ENCODE measurements around the gene SMNDC1. TPM values are rescaled to one million over a fixed set of nuclear protein-coding genes. Genes with fewer than 3 reads are reported as not detected.

SMNDC1 gene
- total and polyA plus RNA-seq, 2 experiments from 2014 or later = 13.5 to 24.9 TPM

GRCh38 chr10:110310741-110311140, 6.0 kb upstream of the SMNDC1 start:
- H3K36me3 ChIP-seq = no peaks in the 10 kb centered on the region

DNA sequence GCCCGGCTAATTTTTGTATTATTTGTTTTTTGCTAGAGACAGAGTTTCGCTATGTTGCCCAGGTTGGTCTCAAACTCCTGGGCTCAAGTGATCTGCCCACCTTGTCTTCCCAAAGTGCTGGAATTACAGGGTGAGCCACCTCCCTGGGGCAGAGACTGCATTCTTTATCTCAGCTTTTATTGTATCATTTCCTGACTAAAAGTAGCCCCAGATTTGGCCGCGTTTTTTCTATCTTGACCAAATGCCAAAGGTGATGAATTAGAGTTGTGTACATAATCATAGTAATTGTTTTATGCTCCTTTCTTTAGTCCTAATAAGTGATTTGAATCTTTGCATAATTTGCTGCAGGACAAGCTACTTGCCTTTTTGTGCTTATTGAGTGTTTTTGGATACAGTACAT, 3.1 kb upstream of the SMNDC1 start:
- peaks cover 4% of the 10 kb centered on the region for H3K36me3 ChIP-seq
- peak in 1 of 2 donors; percentile 40 for DNase-seq (ENCODE audit: low read depth in 1 of 2, low spot score in 1 of 2)
- H3K9me3 ChIP-seq (ENCODE audit: low read depth) = no peaks in the 10 kb centered on the region
- no peak overlapping the region for H3K27ac ChIP-seq
- H3K4me1 ChIP-seq (ENCODE audit: low read depth) = peaks cover 19% of the 10 kb centered on the region
- no peaks in the 10 kb centered on the region for H3K27me3 ChIP-seq
- no peak for TF ChIP-seq CTCF (IDR thresholded peaks at IDR 0.05; ENCODE audit: low read depth, low read length)
- no peak overlapping the region for H3K4me3 ChIP-seq

More at GRCh38 chr10:110310741-110311140, 6.0 kb upstream of the SMNDC1 start:
- Histone ChIP-seq H3K27me3 (no peaks in the 10 kb centered on the region), H3K4me3 (no peak overlapping the region), H3K27ac (no peak overlapping the region), H3K9me3 (ENCODE audit: low read depth) (no peaks in the 10 kb centered on the region), H3K4me1 (ENCODE audit: low read depth) (peaks cover 12% of the 10 kb centered on the region)
- DNase-seq (ENCODE audit: low read depth in 1 of 2, low spot score in 1 of 2) = peak in 1 of 2 donors; percentile 13
- TF ChIP-seq CTCF (IDR thresholded peaks at IDR 0.05; ENCODE audit: low read depth, low read length) = no peak

- Histone ChIP-seq H3K4me1 (ENCODE audit: low read depth) (peaks cover 14% of the 10 kb centered on the region), H3K27me3 (no peaks in the 10 kb centered on the region), H3K4me3 (no peak overlapping the region), H3K9me3 (ENCODE audit: low read depth) (no peaks in the 10 kb centered on the region), H3K36me3 (peaks cover 15% of the 10 kb centered on the region), H3K27ac (peak overlapping the region; percentile 99)
- no peak for DNase-seq (ENCODE audit: low read depth in 1 of 2, low spot score in 1 of 2)
- TF ChIP-seq CTCF (IDR thresholded peaks at IDR 0.05; ENCODE audit: low read depth, low read length) = no peak
Measured at GRCh38 chr10:110306452-110306768, 1.7 kb upstream of the SMNDC1 start.

- TF ChIP-seq CTCF (IDR thresholded peaks at IDR 0.05; ENCODE audit: low read depth, low read length) = peak; percentile 62
- H3K4me1 ChIP-seq (ENCODE audit: low read depth) = peaks cover 14% of the 10 kb centered on the region
- no peaks in the 10 kb centered on the region for H3K27me3 ChIP-seq
- peaks cover 16% of the 10 kb centered on the region for H3K36me3 ChIP-seq
- H3K4me3 ChIP-seq = no peak overlapping the region
- peak overlapping the region; percentile 99 for H3K27ac ChIP-seq
- no peaks in the 10 kb centered on the region for H3K9me3 ChIP-seq (ENCODE audit: low read depth)
- peak; percentile 64 to 89 for DNase-seq (ENCODE audit: low read depth in 1 of 2, low spot score in 1 of 2)
Measured at GRCh38 chr10:110305767-110306451, 1.2 kb upstream of the SMNDC1 start.

GRCh38 chr10:110304394-110304779, 333 bp downstream of the SMNDC1 start:
- H3K4me1 ChIP-seq (ENCODE audit: low read depth) = peaks cover 14% of the 10 kb centered on the region
- peak overlapping the region; percentile 99 for H3K27ac ChIP-seq
- TF ChIP-seq CTCF (IDR thresholded peaks at IDR 0.05; ENCODE audit: low read depth, low read length) = no peak
- H3K36me3 ChIP-seq = peaks cover 28% of the 10 kb centered on the region
- peak; percentile 33 to 62 for DNase-seq (ENCODE audit: low read depth in 1 of 2, low spot score in 1 of 2)
- no peaks in the 10 kb centered on the region for H3K9me3 ChIP-seq (ENCODE audit: low read depth)
- no peaks in the 10 kb centered on the region for H3K27me3 ChIP-seq
- H3K4me3 ChIP-seq = peak overlapping the region; percentile 98
